ENCODE measurements around the gene UMODL1. TPM values are rescaled to one million over a fixed set of nuclear protein-coding genes. Genes with fewer than 3 reads are reported as not detected.

UMODL1 gene
- total RNA-seq, 3 donors from 2014 or later = 0.14 to 0.90 (median 0.16) TPM

DNA sequence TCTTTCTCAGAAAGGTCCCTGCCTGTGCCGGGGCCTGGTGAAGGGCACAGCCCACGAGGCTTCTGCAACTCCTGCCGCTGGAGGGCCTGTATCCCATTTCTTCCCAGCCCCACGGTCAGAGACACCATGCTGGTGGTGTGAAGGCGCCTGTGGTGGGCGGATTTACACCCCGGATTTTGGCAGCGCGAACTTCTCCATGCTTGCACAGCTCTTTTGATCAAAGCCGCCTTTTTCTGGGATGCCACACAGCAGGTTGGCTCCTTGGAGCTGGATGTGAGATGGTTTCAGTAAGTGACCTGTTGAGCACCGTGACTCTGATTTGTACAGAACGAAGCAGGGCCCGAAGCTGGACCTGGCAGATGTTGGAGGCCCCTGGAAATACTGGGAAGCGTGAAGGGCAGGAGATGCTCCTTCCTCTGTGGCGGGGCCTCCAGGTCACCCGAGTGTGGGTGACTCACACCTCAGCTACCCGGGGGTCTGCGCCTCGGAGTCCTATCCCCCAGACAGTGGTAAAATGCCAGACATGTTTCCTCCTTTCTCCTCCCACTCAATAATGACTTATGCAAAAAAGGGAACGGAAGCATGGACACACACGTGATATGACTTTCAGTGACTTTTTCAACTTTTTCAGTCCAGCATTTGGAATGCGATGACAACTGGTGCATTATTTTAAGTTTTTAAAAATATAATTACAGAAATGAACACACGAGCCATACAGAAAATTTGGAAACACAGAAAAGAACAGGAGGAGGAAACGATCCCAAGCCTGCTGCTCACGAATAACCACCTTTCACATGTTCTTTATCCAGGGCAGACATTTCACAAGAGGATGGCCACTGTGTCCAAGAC, 9.0 kb downstream of the UMODL1 start:
- no peak for TF ChIP-seq CTCF (IDR thresholded peaks at IDR 0.05)
- no peaks in the 10 kb centered on the region for H3K9me3 ChIP-seq
- intact Hi-C loops (cut with DNase I, micrococcal nuclease) = no loop called here
- H3K4me1 ChIP-seq (ENCODE audit: low read depth) = peaks cover under 1% of the 10 kb centered on the region
- ATAC-seq = no peak
- H3K36me3 ChIP-seq (ENCODE audit: low read depth) = no peaks in the 10 kb centered on the region
- no peak overlapping the region for H3K4me3 ChIP-seq
- DNase-seq = no peak

- TF ChIP-seq CTCF (IDR thresholded peaks at IDR 0.05) = no peak
- intact Hi-C loops (cut with DNase I, micrococcal nuclease) = no loop called here
- peak; percentile 9 for ATAC-seq
- Histone ChIP-seq H3K9me3 (no peaks in the 10 kb centered on the region), H3K4me3 (no peak overlapping the region), H3K4me1 (ENCODE audit: low read depth) (peaks cover 2% of the 10 kb centered on the region), H3K36me3 (ENCODE audit: low read depth) (no peaks in the 10 kb centered on the region)
- DNase-seq = no peak
Measured at GRCh38 chr21:42080788-42081083, 9.6 kb downstream of the UMODL1 start.

- ATAC-seq (no peak), DNase-seq (no peak)
- Histone ChIP-seq H3K4me1 (ENCODE audit: low read depth) (peaks cover 2% of the 10 kb centered on the region), H3K36me3 (ENCODE audit: low read depth) (no peaks in the 10 kb centered on the region), H3K9me3 (no peaks in the 10 kb centered on the region), H3K4me3 (no peak overlapping the region)
- no peak for TF ChIP-seq CTCF (IDR thresholded peaks at IDR 0.05)
- intact Hi-C loops (cut with DNase I, micrococcal nuclease) = no loop called here
Measured at GRCh38 chr21:42081138-42081537, 10.0 kb downstream of the UMODL1 start.

DNA sequence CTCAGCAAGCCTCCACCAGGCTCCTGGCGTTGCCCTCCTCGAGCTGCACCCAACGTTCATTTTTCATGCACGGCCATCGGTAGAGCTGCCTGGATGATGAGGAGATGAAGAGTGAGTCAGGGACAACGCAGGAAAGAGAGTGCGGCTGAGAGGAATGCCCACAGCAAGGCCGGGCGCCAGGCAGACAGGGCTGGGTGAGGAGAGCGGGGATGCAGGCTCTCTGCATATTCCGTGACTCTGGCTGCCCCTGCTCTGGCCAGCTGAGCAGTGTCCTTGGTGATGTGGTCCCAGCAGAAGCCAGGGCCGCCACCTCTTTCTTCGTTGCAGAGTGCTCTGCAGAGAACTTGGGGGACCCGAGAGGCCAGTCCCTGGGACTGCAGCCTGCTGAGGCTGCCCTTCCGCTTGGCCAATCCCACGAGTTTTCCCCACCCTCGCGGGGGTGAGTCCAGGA, 10.8 kb downstream of the UMODL1 start:
- Histone ChIP-seq H3K9me3 (no peaks in the 10 kb centered on the region), H3K36me3 (ENCODE audit: low read depth) (no peaks in the 10 kb centered on the region), H3K4me3 (no peak overlapping the region), H3K4me1 (ENCODE audit: low read depth) (peaks cover 5% of the 10 kb centered on the region)
- intact Hi-C loops (cut with DNase I, micrococcal nuclease) = no loop called here
- DNase-seq (peak in 1 of 3 donors; percentile 46), ATAC-seq (no peak)
- no peak for TF ChIP-seq CTCF (IDR thresholded peaks at IDR 0.05)

- H3K36me3 ChIP-seq (ENCODE audit: low read depth) = no peaks in the 10 kb centered on the region
- no peak for ATAC-seq
- TF ChIP-seq CTCF (IDR thresholded peaks at IDR 0.05) = no peak
- intact Hi-C loops (cut with DNase I, micrococcal nuclease) = no loop called here
- no peak overlapping the region for H3K4me3 ChIP-seq
- peaks cover 7% of the 10 kb centered on the region for H3K4me1 ChIP-seq (ENCODE audit: low read depth)
- no peaks in the 10 kb centered on the region for H3K9me3 ChIP-seq
- peak in 1 of 3 donors; percentile 36 for DNase-seq
Measured at GRCh38 chr21:42082501-42083360, 11.6 kb downstream of the UMODL1 start.

Measured in mucosa of descending colon (tissue), 3 donors.